HL-60 (cell line): ENCODE measurements around the gene SERPIND1.

Experiments used
- CTCF ChIP-seq: IDR thresholded peaks from one replicate; pipeline ENCODE4 v1.5.1; 2011; ENCODE audit warnings: low read length, control low read depth, inconsistent platforms; ENCODE audit not compliant: insufficient read depth
- GABPA ChIP-seq: IDR thresholded peaks from 2 replicates; pipeline ENCODE4 v1.6.1; 2012; ENCODE audit warnings: low read depth
- POLR2AphosphoS5 ChIP-seq: IDR thresholded peaks from 2 replicates; pipeline ENCODE4 v1.6.1; 2012; ENCODE audit warnings: low read depth
- SPI1 ChIP-seq: IDR thresholded peaks from 2 replicates; pipeline ENCODE4 v1.6.1; 2012; ENCODE audit warnings: low read depth, mild to moderate bottlenecking, borderline replicate concordance
- TF ChIP-seq, protein P1 (sequence below): IDR thresholded peaks from 2 replicates; pipeline ENCODE4 v1.6.1; 2012; ENCODE audit warnings: low read depth; ENCODE audit not compliant: insufficient replicate concordance

DNA sequence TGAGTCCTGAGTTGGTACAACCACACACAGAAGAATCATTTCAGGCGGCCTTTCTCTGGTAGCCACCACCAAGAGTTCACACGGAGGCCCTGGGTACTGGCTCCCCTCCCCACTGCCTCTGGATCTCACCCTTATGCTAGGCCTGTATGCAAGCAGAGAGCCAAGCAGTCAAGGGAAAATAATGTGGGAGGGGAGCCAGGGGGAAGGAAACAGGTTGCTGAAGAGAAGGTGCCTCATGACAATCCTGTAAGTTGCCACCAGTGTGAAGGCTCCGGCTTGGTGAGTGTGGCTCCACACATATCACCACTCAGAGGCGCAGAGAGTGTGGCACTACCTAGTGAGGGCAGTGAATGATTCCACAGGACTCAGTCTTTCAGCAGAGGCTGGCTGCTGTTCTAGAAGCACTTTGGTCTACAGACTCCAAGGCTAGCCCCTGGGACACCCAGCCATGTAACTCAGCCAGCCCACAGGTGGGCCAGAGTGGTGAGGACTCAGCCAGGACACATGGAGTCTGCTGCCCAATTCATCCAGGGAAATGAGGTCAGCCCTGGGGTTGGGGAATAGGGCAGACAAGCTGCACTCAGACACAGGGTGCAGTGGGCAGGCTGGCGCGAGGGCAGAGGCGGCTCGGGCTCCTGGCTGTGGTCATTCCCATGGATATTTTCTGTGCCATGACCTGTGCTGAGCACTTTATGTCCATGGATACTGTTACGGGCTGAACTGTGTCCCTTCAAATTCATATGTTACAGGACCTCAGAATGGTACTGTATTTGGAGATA lies 49.0 kb upstream of the SERPIND1 start:
- TF ChIP-seq, protein P1, sequence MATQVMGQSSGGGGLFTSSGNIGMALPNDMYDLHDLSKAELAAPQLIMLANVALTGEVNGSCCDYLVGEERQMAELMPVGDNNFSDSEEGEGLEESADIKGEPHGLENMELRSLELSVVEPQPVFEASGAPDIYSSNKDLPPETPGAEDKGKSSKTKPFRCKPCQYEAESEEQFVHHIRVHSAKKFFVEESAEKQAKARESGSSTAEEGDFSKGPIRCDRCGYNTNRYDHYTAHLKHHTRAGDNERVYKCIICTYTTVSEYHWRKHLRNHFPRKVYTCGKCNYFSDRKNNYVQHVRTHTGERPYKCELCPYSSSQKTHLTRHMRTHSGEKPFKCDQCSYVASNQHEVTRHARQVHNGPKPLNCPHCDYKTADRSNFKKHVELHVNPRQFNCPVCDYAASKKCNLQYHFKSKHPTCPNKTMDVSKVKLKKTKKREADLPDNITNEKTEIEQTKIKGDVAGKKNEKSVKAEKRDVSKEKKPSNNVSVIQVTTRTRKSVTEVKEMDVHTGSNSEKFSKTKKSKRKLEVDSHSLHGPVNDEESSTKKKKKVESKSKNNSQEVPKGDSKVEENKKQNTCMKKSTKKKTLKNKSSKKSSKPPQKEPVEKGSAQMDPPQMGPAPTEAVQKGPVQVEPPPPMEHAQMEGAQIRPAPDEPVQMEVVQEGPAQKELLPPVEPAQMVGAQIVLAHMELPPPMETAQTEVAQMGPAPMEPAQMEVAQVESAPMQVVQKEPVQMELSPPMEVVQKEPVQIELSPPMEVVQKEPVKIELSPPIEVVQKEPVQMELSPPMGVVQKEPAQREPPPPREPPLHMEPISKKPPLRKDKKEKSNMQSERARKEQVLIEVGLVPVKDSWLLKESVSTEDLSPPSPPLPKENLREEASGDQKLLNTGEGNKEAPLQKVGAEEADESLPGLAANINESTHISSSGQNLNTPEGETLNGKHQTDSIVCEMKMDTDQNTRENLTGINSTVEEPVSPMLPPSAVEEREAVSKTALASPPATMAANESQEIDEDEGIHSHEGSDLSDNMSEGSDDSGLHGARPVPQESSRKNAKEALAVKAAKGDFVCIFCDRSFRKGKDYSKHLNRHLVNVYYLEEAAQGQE = no peak
- TF ChIP-seq CTCF (no peak), POLR2AphosphoS5 (no peak), GABPA (no peak), SPI1 (no peak)
